ENCODE measurements around the gene CYP27A1. TPM values are rescaled to one million over a fixed set of nuclear protein-coding genes. Genes with fewer than 3 reads are reported as not detected.

Gene CYP27A1
- total RNA-seq, 1 donor from 2014 or later: 0.11 TPM

DNA sequence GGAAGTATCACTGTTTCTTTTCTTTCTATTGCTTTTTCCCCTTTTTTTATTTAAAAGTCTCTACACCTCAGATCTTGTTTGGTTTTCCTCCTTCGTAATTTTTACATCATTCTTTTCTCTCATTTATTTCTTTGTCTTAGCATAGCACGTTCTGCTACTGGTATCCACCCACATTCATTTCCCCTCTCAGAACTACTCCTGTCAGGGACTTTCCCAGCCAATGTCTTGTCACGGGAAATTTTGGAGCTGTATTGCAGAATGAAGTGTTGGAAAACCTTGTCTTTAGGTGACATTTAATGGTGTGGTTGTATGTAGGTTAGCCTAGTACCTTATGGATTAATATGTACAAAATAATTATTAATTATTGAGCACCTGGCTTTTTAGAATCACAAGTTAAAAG lies 37.3 kb upstream of the CYP27A1 start:
- no peaks in the 10 kb centered on the region for H3K27me3 ChIP-seq
- no peak overlapping the region for H2AFZ ChIP-seq (replicated peaks)
- no peak overlapping the region for H3K4me2 ChIP-seq
- peaks cover 13% of the 10 kb centered on the region for H4K20me1 ChIP-seq (ENCODE audit: low read depth)
- H3K27me3 Mint-ChIP-seq (ENCODE audit: insufficient read depth, low read depth): peaks cover 4% of the 10 kb centered on the region
- no peaks in the 10 kb centered on the region for H3K4me1 ChIP-seq
- H3K79me2 ChIP-seq (ENCODE audit: low read depth): no peaks in the 10 kb centered on the region
- H3K4me1 Mint-ChIP-seq: peaks cover 4% of the 10 kb centered on the region
- peaks cover 53% of the 10 kb centered on the region for H3K36me3 Mint-ChIP-seq
- no peaks in the 10 kb centered on the region for H3K9me3 ChIP-seq (ENCODE audit: low read depth)
- DNase-seq (ENCODE audit: low spot score): no peak
- no peak overlapping the region for H3K27ac Mint-ChIP-seq
- no peak overlapping the region for H3K4me3 ChIP-seq
- no peaks in the 10 kb centered on the region for H3K36me3 ChIP-seq
- H3F3A ChIP-seq (ENCODE audit: low read depth): no peaks in the 10 kb centered on the region
- TF ChIP-seq EZH2phosphoT487 (IDR thresholded peaks at IDR 0.05) (no peak), CTCF (IDR thresholded peaks at IDR 0.05) (no peak), EZH2 (IDR thresholded peaks at IDR 0.05) (no peak)
- H3K9me3 Mint-ChIP-seq: no peaks in the 10 kb centered on the region
- H3K27ac ChIP-seq: no peak overlapping the region
- H3K4me3 Mint-ChIP-seq: no peak overlapping the region
- H3K9ac ChIP-seq: no peak overlapping the region

- Histone ChIP-seq H3K4me2 (no peak overlapping the region), H2AFZ (replicated peaks) (no peak overlapping the region), H3K79me2 (ENCODE audit: low read depth) (no peaks in the 10 kb centered on the region), H3K4me1 (no peaks in the 10 kb centered on the region), H3K9me3 (ENCODE audit: low read depth) (no peaks in the 10 kb centered on the region), H3F3A (ENCODE audit: low read depth) (no peaks in the 10 kb centered on the region), H3K4me3 (no peak overlapping the region), H3K9ac (no peak overlapping the region), H3K27ac (no peak overlapping the region), H3K27me3 (no peaks in the 10 kb centered on the region), H3K36me3 (no peaks in the 10 kb centered on the region), H4K20me1 (ENCODE audit: low read depth) (peaks cover 12% of the 10 kb centered on the region)
- no peak overlapping the region for H3K4me3 Mint-ChIP-seq
- peak overlapping the region; percentile 61 for H3K27ac Mint-ChIP-seq
- TF ChIP-seq EZH2 (IDR thresholded peaks at IDR 0.05): no peak
- TF ChIP-seq CTCF (IDR thresholded peaks at IDR 0.05): no peak
- TF ChIP-seq EZH2phosphoT487 (IDR thresholded peaks at IDR 0.05): no peak
- H3K9me3 Mint-ChIP-seq: no peaks in the 10 kb centered on the region
- H3K4me1 Mint-ChIP-seq: peaks cover 4% of the 10 kb centered on the region
- peaks cover 52% of the 10 kb centered on the region for H3K36me3 Mint-ChIP-seq
- DNase-seq (ENCODE audit: low spot score): no peak
- H3K27me3 Mint-ChIP-seq (ENCODE audit: insufficient read depth, low read depth): peaks cover 4% of the 10 kb centered on the region
Observed at GRCh38 chr2:218745160-218745558, 36.8 kb upstream of the CYP27A1 start.

DNA sequence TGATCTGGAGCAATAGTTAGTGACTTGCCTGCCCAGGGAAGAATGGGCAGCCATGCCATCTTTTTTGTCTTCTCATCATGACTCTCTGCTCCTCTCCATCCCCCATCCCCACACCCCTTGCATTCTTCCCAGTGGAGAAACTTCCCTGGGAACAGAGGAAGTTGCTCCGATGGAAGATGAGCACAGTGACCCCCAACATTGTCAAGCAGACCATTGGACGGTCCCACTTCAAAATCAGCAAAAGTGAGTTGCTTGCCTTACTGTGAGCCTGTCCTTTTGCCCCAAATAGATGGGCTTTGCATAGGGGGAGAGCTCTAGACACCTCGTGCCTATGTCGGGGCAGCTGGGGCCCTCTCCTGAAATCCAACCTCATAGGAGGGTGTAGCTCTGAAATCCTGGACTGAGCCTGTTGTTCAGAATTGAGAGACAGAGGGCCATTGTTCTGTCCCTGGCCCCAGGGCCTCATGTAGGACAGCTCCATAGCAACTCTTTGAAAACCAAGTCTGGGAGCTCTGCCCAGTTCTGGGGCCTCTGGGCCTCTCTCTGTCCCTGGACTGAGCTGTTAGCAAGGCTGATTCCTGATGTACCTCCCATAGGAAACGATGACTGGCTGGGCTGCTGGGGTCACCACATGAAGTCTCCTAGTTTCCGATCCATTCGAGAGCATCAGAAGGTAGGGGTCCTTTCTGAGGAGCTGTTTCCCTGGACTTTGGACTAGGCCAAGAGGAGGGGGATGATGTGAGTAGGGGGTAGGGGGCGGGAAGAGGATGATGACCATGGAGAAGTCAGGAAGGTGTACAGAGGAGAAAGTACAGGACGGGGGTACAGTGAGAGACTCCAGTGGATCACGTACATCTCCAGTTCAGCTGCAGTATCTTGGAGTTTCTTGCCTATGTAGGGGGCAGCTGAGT lies 36.1 kb upstream of the CYP27A1 start:
- Histone ChIP-seq H3K4me1 (no peaks in the 10 kb centered on the region), H3F3A (ENCODE audit: low read depth) (no peaks in the 10 kb centered on the region), H3K27ac (no peak overlapping the region), H3K36me3 (no peaks in the 10 kb centered on the region), H3K27me3 (no peaks in the 10 kb centered on the region), H3K79me2 (ENCODE audit: low read depth) (no peaks in the 10 kb centered on the region), H2AFZ (replicated peaks) (no peak overlapping the region), H4K20me1 (ENCODE audit: low read depth) (peaks cover 12% of the 10 kb centered on the region), H3K4me2 (no peak overlapping the region), H3K9me3 (ENCODE audit: low read depth) (no peaks in the 10 kb centered on the region), H3K9ac (no peak overlapping the region), H3K4me3 (no peak overlapping the region)
- Mint-ChIP-seq H3K4me3 (no peak overlapping the region), H3K27ac (peak overlapping the region; percentile 61), H3K27me3 (ENCODE audit: insufficient read depth, low read depth) (peaks cover 4% of the 10 kb centered on the region), H3K4me1 (peaks cover 4% of the 10 kb centered on the region), H3K9me3 (no peaks in the 10 kb centered on the region), H3K36me3 (peaks cover 51% of the 10 kb centered on the region)
- DNase-seq (ENCODE audit: low spot score): no peak
- TF ChIP-seq EZH2phosphoT487 (IDR thresholded peaks at IDR 0.05) (no peak), EZH2 (IDR thresholded peaks at IDR 0.05) (no peak), CTCF (IDR thresholded peaks at IDR 0.05) (no peak)

Measured in neural progenitor cell (in vitro differentiated cells).